ENCODE measurements around the gene GLIS1.

GRCh38 chr1:53605181-53605580 is 133.8 kb downstream of the GLIS1 start:
- TF ChIP-seq SRF (IDR thresholded peaks at IDR 0.05; ENCODE audit: low read depth) (no peak), POLR2A (IDR thresholded peaks at IDR 0.05; ENCODE audit: borderline replicate concordance, extremely low read depth, insufficient read depth, insufficient read length) (no peak), CTCF (IDR thresholded peaks at IDR 0.05 in 2 of 3, conservative IDR thresholded peaks at IDR 0.05 in 1 of 3; ENCODE audit: borderline replicate concordance in 1 of 3, insufficient read depth in 1 of 3, low read depth in 2 of 3, low read length in 2 of 3) (no peak), EZH2 (IDR thresholded peaks at IDR 0.05) (no peak), EZH2phosphoT487 (IDR thresholded peaks at IDR 0.05; ENCODE audit: borderline replicate concordance) (no peak), REST (IDR thresholded peaks at IDR 0.05; ENCODE audit: low read depth) (no peak), RAD21 (IDR thresholded peaks at IDR 0.05; ENCODE audit: low read depth) (no peak)
- TF ChIP-seq, protein P1, sequence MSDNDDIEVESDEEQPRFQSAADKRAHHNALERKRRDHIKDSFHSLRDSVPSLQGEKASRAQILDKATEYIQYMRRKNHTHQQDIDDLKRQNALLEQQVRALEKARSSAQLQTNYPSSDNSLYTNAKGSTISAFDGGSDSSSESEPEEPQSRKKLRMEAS (IDR thresholded peaks at IDR 0.05): no peak
